Fibroblast of skin of scalp (primary cell): ENCODE data around the gene PTCHD1.
A peak's percentile ranks its signal among the peaks of the same experiment; 100 is the strongest.

Experiments
- DNase-seq: peaks from one replicate; pipeline ENCODE4 v3.0.0-alpha.2; 2013

The PTCHD1 gene

GRCh38 chrX:23356189-23356588 lies 21.5 kb downstream of the PTCHD1 start:
- DNase-seq: no peak

GRCh38 chrX:23364416-23364815 lies 29.8 kb downstream of the PTCHD1 start:
- DNase-seq: no peak

GRCh38 chrX:23365541-23365940 lies 30.9 kb downstream of the PTCHD1 start:
- no peak for DNase-seq

GRCh38 chrX:23366914-23367313 lies 32.3 kb downstream of the PTCHD1 start:
- no peak for DNase-seq

GRCh38 chrX:23369027-23369426 lies 34.4 kb downstream of the PTCHD1 start:
- no peak for DNase-seq

GRCh38 chrX:23372220-23372902 lies 37.7 kb downstream of the PTCHD1 start:
- no peak for DNase-seq

GRCh38 chrX:23373129-23373804 lies 38.6 kb downstream of the PTCHD1 start:
- DNase-seq: peak; percentile 70

- DNase-seq: no peak
Measured at GRCh38 chrX:23374291-23374690, 39.6 kb downstream of the PTCHD1 start.

GRCh38 chrX:23376581-23376980 lies 41.9 kb downstream of the PTCHD1 start:
- no peak for DNase-seq

- no peak for DNase-seq
Measured at GRCh38 chrX:23380581-23380980, 45.9 kb downstream of the PTCHD1 start.

GRCh38 chrX:23381099-23382087 lies 46.7 kb downstream of the PTCHD1 start:
- no peak for DNase-seq

GRCh38 chrX:23382572-23382971 lies 47.9 kb downstream of the PTCHD1 start:
- no peak for DNase-seq

- DNase-seq: peak; percentile 71
Measured at GRCh38 chrX:23383411-23383810, 48.8 kb downstream of the PTCHD1 start.

- no peak for DNase-seq
Measured at GRCh38 chrX:23385242-23385641, 50.6 kb downstream of the PTCHD1 start.

GRCh38 chrX:23386260-23386659 lies 51.6 kb downstream of the PTCHD1 start:
- no peak for DNase-seq

- DNase-seq: no peak
Measured at GRCh38 chrX:23386726-23387125, 52.1 kb downstream of the PTCHD1 start.

- peak; percentile 60 for DNase-seq
Measured at GRCh38 chrX:23387550-23388184, 53.0 kb downstream of the PTCHD1 start.

- DNase-seq: no peak
Measured at GRCh38 chrX:23389196-23389792, 54.6 kb downstream of the PTCHD1 start.

- no peak for DNase-seq
Measured at GRCh38 chrX:23390979-23391378, 56.3 kb downstream of the PTCHD1 start.

GRCh38 chrX:23392195-23392594 lies 57.5 kb downstream of the PTCHD1 start:
- DNase-seq: no peak

- no peak for DNase-seq
Measured at GRCh38 chrX:23394421-23394820, 59.8 kb downstream of the PTCHD1 start.

- no peak for DNase-seq
Measured at GRCh38 chrX:23396263-23396662, 61.6 kb downstream of the PTCHD1 start.
